ENCODE data around the gene CADPS. TPM values are rescaled to one million over a fixed set of nuclear protein-coding genes. Genes with fewer than 3 reads are reported as not detected.

Gene CADPS
- total RNA-seq, 2 experiments from 2014 or later: not detected

DNA sequence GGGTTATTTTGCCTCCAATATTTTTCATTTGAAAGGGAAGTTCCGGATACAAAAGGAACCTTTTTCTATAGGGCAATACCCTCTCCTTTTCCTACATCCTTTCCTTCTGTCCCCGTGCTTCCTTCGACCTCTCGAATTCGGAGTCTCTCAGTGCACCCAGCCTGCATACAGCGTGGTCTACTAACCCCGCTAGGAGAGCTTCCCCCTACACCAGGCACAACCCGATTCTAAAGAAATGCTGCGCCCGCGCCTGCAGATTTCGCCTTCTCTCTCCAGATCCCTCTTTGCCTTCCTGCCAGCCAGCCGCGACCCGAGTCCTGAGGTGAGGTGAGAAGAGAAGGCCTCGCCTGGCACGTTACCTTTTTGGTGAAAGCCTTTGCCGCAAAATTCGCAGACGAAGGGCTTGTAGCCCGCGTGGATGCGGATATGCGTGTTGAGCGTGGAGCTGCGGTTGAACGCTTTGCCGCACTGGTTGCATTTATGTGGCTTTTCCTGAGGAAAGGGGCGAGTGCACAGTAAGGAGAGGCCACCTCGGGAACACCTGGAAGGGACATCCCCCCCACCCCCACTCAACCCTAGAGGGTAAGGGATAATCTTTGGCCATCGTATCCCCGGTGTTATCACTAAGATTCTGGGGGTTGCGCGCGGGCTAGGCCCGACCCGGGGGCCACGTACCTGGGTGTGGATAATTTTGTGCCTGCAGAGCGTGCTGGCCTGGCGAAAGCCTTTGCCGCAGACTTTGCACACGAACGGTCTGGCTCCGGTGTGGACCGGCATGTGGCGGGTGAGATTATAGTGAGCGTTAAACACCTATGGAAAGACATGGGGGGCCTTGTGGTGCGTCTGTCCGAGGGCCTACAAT, 504.1 kb downstream of the CADPS start:
- Mint-ChIP-seq H3K4me3 (peak overlapping the region; percentile 31), H3K9me3 (peaks cover 7% of the 10 kb centered on the region), H3K36me3 (peaks cover 7% of the 10 kb centered on the region), H3K4me1 (peaks cover 10% of the 10 kb centered on the region), H3K27me3 (peaks cover 87% of the 10 kb centered on the region), H3K27ac (peak overlapping the region; percentile 63)
- ATAC-seq (ENCODE audit: low read depth) (no peak), DNase-seq (peak; percentile 35)
- POLR2A ChIA-PET: no interaction called here

DNA sequence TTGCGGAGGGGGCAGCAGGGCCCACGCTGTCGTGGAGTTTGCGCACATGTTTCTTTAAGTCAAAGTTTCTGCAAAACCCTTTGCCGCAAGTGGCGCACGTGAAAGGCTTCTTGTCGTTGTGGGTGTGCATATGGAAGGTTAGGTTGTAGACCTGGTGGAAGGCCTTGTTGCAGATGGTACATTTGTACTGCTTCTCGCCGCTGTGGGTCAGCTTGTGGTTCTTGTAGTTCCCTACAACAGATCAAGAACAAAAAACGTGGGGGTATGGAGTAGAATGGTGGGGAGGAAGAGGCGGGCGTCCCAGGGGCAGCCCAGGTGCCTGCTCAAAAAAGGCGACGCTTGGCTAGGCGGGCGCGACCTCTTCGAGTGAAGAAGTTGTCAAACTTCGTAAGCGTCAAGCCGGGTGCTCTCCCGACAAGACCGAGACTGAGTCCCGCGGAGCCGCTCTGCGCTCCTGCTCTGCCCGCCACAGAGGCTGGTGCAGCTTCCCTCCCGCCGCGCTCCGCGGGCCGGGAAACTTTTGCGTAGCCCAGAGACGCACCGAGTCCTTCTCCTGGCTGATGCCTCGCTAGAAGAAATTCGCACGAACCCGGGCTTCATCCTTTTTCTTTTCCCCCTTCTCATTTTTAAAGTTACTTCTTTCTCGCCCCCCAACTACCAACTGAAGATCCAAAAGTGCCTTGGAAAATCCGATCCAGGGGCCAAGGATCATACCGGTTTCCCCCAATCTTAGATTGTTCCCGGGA, 504.9 kb downstream of the CADPS start:
- POLR2A ChIA-PET: no interaction called here
- H3K9me3 Mint-ChIP-seq: peaks cover 5% of the 10 kb centered on the region
- peaks cover 10% of the 10 kb centered on the region for H3K4me1 Mint-ChIP-seq
- peak; percentile 33 for DNase-seq
- H3K27ac Mint-ChIP-seq: peak overlapping the region; percentile 70
- H3K36me3 Mint-ChIP-seq: peaks cover 7% of the 10 kb centered on the region
- peaks cover 87% of the 10 kb centered on the region for H3K27me3 Mint-ChIP-seq
- ATAC-seq (ENCODE audit: low read depth): no peak
- H3K4me3 Mint-ChIP-seq: peak overlapping the region; percentile 37

DNA sequence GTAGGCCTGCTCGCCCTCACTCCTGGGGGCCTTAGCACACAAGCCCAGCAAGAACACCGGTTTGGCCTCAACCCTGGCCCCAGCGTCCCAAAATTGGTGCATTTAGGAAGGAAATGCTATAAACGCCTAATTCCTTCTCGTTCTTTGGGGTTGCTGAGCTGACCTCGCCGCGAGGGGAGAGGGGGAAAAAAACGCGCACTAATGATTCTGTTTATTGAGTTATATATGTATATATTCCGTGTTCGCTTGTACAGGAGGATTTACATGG, 505.8 kb downstream of the CADPS start:
- ATAC-seq (ENCODE audit: low read depth) (no peak), DNase-seq (no peak)
- Mint-ChIP-seq H3K27ac (no peak overlapping the region), H3K4me3 (no peak overlapping the region), H3K27me3 (peaks cover 84% of the 10 kb centered on the region), H3K4me1 (peaks cover 10% of the 10 kb centered on the region), H3K9me3 (peaks cover 5% of the 10 kb centered on the region), H3K36me3 (peaks cover 7% of the 10 kb centered on the region)
- POLR2A ChIA-PET: no interaction called here

- DNase-seq (no peak), ATAC-seq (ENCODE audit: low read depth) (no peak)
- Mint-ChIP-seq H3K36me3 (peaks cover 7% of the 10 kb centered on the region), H3K4me1 (peaks cover 5% of the 10 kb centered on the region), H3K27me3 (peaks cover 83% of the 10 kb centered on the region), H3K4me3 (no peak overlapping the region), H3K9me3 (peaks cover 5% of the 10 kb centered on the region), H3K27ac (no peak overlapping the region)
- POLR2A ChIA-PET: no interaction called here
Measured at GRCh38 chr3:62368705-62369475, 506.3 kb downstream of the CADPS start.

GRCh38 chr3:62368290-62368704, 506.9 kb downstream of the CADPS start:
- DNase-seq (no peak), ATAC-seq (ENCODE audit: low read depth) (no peak)
- POLR2A ChIA-PET: no interaction called here
- peak overlapping the region; percentile 60 for H3K27ac Mint-ChIP-seq
- no peak overlapping the region for H3K4me3 Mint-ChIP-seq
- peaks cover 5% of the 10 kb centered on the region for H3K9me3 Mint-ChIP-seq
- peaks cover 7% of the 10 kb centered on the region for H3K36me3 Mint-ChIP-seq
- H3K4me1 Mint-ChIP-seq: peaks cover 5% of the 10 kb centered on the region
- H3K27me3 Mint-ChIP-seq: peaks cover 79% of the 10 kb centered on the region

- no peak overlapping the region for H3K4me3 Mint-ChIP-seq
- POLR2A ChIA-PET: no interaction called here
- H3K27me3 Mint-ChIP-seq: peaks cover 77% of the 10 kb centered on the region
- DNase-seq (no peak), ATAC-seq (ENCODE audit: low read depth) (no peak)
- peaks cover 7% of the 10 kb centered on the region for H3K36me3 Mint-ChIP-seq
- peak overlapping the region; percentile 60 for H3K27ac Mint-ChIP-seq
- peaks cover 5% of the 10 kb centered on the region for H3K9me3 Mint-ChIP-seq
- peaks cover 5% of the 10 kb centered on the region for H3K4me1 Mint-ChIP-seq
Measured at GRCh38 chr3:62367763-62368195, 507.4 kb downstream of the CADPS start.

- POLR2A ChIA-PET: interaction anchor here (1.1 kb wide), 1 partner anchor 80 kb away, joined by 3 read pairs; no protein-coding TSS in a partner anchor
- peaks cover 5% of the 10 kb centered on the region for H3K9me3 Mint-ChIP-seq
- H3K4me1 Mint-ChIP-seq: peaks cover 6% of the 10 kb centered on the region
- H3K27me3 Mint-ChIP-seq: peaks cover 68% of the 10 kb centered on the region
- H3K27ac Mint-ChIP-seq: no peak overlapping the region
- DNase-seq (no peak), ATAC-seq (ENCODE audit: low read depth) (no peak)
- peaks cover 6% of the 10 kb centered on the region for H3K36me3 Mint-ChIP-seq
- no peak overlapping the region for H3K4me3 Mint-ChIP-seq
Measured at GRCh38 chr3:62366126-62366484, 509.1 kb downstream of the CADPS start.

DNA sequence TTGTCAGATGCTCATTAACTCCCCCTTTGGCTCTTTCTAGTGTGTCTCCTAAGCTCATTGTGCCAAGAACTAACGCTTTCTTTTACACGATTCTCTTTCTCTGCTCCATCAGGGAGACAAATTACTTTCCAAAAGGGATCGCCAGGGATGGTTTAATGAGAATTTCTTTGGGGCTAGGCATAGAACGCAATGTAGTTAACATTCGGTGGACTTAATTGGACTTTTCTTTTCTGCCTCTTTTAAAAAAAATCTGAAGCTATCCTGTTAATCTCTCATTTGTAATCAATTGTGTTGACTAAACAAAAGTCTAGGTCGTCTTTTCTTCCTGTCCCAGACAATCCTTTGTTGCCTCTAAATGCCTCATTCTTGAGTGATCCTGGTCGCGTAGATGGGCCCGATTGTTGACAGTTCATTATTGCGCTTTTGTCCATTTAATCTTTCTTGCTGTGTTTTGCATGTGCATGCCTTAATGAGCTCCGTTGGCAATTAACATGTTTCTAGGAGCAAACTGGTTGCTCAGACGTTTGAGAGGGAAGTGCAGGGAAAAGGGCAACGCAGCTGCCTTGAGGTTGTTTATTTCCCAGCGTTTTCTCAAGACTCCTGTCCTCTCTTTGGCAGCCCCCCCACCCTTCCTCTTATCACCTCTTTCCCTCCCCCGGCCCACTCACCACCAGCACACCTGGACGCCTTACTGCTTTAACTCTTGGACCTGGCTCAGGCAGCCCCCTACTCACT, 509.7 kb downstream of the CADPS start:
- DNase-seq (no peak), ATAC-seq (ENCODE audit: low read depth) (no peak)
- POLR2A ChIA-PET: no interaction called here
- no peak overlapping the region for H3K27ac Mint-ChIP-seq
- H3K4me3 Mint-ChIP-seq: no peak overlapping the region
- peaks cover 62% of the 10 kb centered on the region for H3K27me3 Mint-ChIP-seq
- H3K36me3 Mint-ChIP-seq: peaks cover 3% of the 10 kb centered on the region
- peaks cover 5% of the 10 kb centered on the region for H3K4me1 Mint-ChIP-seq
- peaks cover 1% of the 10 kb centered on the region for H3K9me3 Mint-ChIP-seq

DNA sequence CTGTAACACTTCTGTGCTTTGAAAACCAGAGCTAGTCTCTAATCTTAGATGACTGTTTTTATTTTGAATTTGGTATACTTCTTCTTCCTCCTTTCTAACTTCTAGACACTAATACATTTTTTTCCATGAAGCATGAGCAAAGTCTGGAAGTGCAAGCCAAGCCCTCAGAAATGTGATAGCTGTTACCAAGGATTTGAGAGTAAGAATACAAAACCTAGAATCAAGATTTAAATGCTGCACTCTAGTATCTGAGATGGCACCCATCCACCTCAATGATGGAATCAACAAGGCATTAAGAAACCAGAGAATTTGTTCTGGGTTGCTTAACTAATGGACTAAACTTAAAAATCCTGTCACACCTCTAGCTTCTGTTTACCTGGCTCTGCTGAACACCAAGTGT, 511.0 kb downstream of the CADPS start:
- no peak for DNase-seq
- Mint-ChIP-seq H3K4me1 (peaks cover 2% of the 10 kb centered on the region), H3K27me3 (peaks cover 48% of the 10 kb centered on the region), H3K9me3 (no peaks in the 10 kb centered on the region), H3K4me3 (no peak overlapping the region), H3K36me3 (peaks cover 2% of the 10 kb centered on the region), H3K27ac (no peak overlapping the region)
- POLR2A ChIA-PET: no interaction called here
- ATAC-seq (ENCODE audit: low read depth): no peak

DNA sequence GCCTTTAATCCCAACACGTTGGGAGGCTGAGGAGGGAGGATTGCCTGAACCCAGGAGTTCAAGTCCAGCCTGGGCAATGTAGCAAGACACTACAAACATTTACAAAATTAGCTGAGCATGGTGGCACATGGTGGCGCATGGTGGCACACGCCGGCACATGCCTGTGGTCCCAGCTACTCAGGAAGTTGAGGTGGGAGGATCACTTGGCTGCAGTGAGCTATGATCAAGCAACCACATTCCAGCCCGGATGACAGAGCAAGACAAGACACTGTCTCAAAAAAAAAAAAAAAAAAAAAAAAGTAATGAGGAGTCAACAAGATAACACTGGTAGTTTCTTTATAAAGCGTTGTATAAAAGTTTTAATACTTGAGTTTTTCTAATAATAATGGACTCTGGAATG, 511.9 kb downstream of the CADPS start:
- DNase-seq (no peak), ATAC-seq (ENCODE audit: low read depth) (no peak)
- POLR2A ChIA-PET: interaction anchor here (0.6 to 0.7 kb wide), 2 partner anchors 15 to 53 kb away, joined by 3 to 4 read pairs; no protein-coding TSS in a partner anchor
- H3K4me3 Mint-ChIP-seq: no peak overlapping the region
- H3K27me3 Mint-ChIP-seq: peaks cover 42% of the 10 kb centered on the region
- no peaks in the 10 kb centered on the region for H3K9me3 Mint-ChIP-seq
- no peak overlapping the region for H3K27ac Mint-ChIP-seq
- H3K4me1 Mint-ChIP-seq: peaks cover 2% of the 10 kb centered on the region
- H3K36me3 Mint-ChIP-seq: peaks cover 2% of the 10 kb centered on the region

DNA sequence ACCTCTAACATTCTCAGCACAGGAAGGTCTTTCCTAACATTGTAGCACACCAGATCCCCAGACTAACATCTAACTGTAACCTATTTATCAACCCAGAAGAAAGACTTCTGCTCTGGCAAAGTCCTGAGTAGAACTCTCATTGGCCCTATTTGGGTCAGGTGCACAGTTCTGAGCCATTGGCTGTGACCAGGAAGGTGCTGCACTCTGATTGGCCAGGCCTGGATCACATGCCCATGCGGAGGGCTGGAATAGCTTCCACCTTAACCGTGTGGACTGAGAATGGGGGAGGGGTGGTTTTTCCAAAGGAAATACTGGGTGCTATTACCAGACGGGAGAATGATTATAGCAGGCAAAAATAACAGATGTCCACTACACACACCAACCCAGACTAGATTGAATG, 513.4 kb downstream of the CADPS start:
- H3K27ac Mint-ChIP-seq: no peak overlapping the region
- peaks cover 2% of the 10 kb centered on the region for H3K4me1 Mint-ChIP-seq
- no peak overlapping the region for H3K4me3 Mint-ChIP-seq
- POLR2A ChIA-PET: no interaction called here
- peaks cover 27% of the 10 kb centered on the region for H3K27me3 Mint-ChIP-seq
- H3K36me3 Mint-ChIP-seq: no peaks in the 10 kb centered on the region
- H3K9me3 Mint-ChIP-seq: no peaks in the 10 kb centered on the region
- no peak for ATAC-seq (ENCODE audit: low read depth)
- DNase-seq: no peak

DNA sequence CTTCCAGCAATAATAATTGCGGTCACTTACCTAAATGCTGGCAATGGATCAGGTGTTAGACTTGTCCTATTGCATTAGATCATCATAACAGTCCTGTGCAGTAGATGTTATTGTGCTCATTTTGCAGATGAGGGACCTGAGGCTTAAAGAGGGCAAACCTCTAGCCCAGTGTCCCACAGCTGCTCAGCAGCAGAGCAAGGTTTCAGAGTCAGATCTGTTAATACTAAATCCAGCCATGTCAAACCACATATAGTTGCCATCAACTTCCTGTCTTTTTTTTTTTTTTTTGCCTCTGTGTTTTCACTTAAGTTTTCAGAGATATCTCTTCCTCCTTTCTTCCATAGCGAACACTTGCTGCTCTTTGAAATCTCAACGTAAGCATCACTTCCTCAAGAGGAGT, 514.0 kb downstream of the CADPS start:
- H3K9me3 Mint-ChIP-seq: no peaks in the 10 kb centered on the region
- POLR2A ChIA-PET: interaction anchor here (0.7 kb wide), 1 partner anchor 1108 kb away, joined by 6 read pairs; no protein-coding TSS in a partner anchor

DNA sequence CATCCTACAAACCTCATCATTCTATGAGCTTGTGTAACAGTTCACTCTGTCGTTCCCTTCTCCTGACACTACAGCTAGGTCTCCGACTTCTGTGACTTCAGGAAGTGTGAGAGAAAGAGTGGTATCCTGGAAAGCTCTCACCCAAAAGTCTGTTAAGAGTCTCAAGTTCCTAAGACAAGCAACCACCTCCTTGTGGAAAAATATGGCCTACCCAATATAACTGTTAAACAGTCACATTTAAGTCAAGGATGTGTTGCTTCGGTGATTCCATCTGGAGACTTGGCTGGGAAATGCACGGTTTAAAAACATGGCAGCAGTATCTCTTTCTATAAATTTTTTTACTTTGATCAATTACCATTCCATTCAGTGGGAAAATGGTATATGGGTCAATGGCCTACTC, 515.7 kb downstream of the CADPS start:
- H3K4me3 Mint-ChIP-seq: no peak overlapping the region

More for the DNA sequence above, 514.0 kb downstream of the CADPS start:
- Mint-ChIP-seq H3K36me3 (no peaks in the 10 kb centered on the region), H3K27me3 (peaks cover 22% of the 10 kb centered on the region), H3K27ac (no peak overlapping the region), H3K4me3 (no peak overlapping the region), H3K4me1 (peaks cover 2% of the 10 kb centered on the region)
- no peak for ATAC-seq (ENCODE audit: low read depth)
- DNase-seq: no peak

More for the DNA sequence above, 515.7 kb downstream of the CADPS start:
- ATAC-seq (ENCODE audit: low read depth) (no peak), DNase-seq (no peak)
- Mint-ChIP-seq H3K27me3 (peaks cover 6% of the 10 kb centered on the region), H3K9me3 (no peaks in the 10 kb centered on the region), H3K4me1 (peaks cover 2% of the 10 kb centered on the region), H3K27ac (no peak overlapping the region), H3K36me3 (no peaks in the 10 kb centered on the region)
- POLR2A ChIA-PET: no interaction called here

Measured in activated naive CD8-positive, alpha-beta T cell treated with anti-CD3 and anti-CD28 coated beads, Interleukin-2, amount 10 ng/mL, durations not matched to agents 7 days and 5 days (primary cell).